ENCODE measurements around the gene NT5DC2. TPM values are rescaled to one million over a fixed set of nuclear protein-coding genes. Genes with fewer than 3 reads are reported as not detected.
"Not testable (repeated sequence)": the region's sequence is repeated elsewhere in the genome, so short reads cannot be mapped to it uniquely, and the experiment has no call there.

Gene NT5DC2
- polyA plus RNA-seq, 3 donors, result 10.8 to 42.7 (median 30.3) TPM

DNA sequence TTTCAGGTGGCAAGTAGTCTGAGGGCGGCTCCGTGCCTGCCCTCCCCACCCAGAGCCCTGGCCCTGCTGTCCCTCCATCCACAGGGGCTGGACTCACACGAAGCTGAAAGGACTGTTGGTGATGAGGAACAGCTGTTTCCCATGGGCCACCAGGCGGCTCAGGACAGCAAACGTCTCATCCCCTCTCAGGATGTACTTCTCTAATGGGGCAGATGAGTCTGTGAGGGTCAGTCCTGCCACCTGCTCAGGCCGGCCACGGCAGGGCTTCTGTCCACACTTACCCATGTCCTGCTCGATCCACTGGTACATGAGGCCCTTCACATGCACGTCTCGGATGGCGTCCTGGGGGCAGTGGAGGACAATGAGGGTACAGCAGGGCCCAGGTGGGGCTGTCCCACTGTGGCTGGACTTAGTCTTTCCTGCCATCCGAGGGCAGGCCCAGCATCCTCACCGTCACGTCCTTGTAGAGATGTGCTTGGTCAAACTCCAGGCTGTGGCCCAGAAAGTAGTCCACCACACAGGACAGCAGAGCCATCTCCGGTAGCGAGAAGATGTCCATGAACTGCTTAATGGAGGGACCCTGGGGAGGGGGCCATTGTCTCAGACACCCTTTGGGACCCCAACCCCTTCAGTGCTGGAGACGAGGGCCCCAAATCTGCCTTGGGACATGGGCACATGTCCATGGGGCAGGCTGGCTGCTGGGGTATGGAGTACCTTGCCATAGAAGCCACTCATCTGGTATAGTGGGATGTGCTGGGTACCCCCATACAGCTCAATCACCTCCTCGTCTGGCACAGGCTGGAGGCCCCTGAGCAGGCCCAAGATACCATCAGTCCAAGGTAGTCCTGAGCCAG, 5.7 kb downstream of the NT5DC2 start:
- WGBS, 3 donors, result 84 to 93% (median 84%) methylated on average over 18 of the region's 18 CpGs
- H3K27ac ChIP-seq (ENCODE audit: low read depth, low read length), result no peak overlapping the region

DNA sequence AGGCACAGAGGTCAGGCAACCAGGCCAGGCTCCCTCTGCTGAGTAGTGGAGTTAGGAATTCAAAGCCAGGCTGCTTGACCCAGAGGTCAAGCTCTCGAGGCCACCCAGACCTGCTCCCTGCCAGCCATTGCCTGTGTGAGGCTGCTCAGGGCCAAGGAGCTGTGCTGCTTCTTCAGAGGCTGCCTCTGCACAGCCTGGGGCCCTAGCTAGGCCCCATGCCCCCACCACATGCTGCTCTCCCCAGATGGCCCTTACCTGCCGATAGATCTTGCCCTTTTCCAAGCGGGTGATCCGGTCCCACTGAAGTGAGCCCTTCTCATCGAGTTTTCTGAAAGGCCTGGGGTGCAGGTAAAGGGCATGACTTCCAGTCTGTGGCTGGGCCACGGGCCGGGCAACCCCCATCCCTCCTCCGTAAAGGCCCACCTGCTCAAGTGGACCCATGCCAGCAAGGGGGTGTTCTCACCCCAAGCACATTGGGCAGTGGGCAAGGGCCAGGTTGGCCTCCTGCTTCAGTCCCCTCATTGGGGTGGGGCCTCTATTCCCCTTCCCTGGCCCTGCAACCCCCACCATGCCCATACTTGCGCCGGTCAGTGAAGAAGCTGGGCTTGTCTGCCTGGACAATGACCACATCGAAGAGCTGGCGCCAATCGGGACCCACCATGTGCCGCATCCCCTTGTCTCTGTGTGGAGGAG, 6.5 kb downstream of the NT5DC2 start:
- no peak overlapping the region for H3K27ac ChIP-seq (ENCODE audit: low read depth, low read length)
- 92 to 97% (median 94%) methylated on average over 14 of the region's 14 CpGs for WGBS, 3 donors

DNA sequence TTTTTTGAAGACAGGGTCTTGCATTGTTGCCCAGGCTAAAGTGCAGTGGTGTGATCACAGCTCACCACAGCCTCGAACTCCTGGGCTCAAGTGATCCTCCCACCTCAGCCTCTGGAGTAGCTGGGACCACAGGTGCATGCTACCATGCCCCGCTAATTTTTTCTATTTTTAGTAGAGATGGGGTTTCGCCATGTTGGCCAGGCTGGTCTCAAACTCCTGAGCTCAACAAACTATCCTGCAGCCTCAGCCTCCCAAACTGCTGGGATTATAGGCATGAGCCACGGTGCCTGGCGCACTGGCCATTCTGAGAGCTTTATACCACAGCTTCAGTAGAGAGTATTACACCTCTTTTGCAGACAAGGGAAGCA, 7.0 kb downstream of the NT5DC2 start:
- 93 to 96% (median 95%) methylated on average over 5 of the region's 5 CpGs for WGBS, 3 donors
- not testable (repeated sequence) for H3K27ac ChIP-seq (ENCODE audit: low read depth, low read length)

DNA sequence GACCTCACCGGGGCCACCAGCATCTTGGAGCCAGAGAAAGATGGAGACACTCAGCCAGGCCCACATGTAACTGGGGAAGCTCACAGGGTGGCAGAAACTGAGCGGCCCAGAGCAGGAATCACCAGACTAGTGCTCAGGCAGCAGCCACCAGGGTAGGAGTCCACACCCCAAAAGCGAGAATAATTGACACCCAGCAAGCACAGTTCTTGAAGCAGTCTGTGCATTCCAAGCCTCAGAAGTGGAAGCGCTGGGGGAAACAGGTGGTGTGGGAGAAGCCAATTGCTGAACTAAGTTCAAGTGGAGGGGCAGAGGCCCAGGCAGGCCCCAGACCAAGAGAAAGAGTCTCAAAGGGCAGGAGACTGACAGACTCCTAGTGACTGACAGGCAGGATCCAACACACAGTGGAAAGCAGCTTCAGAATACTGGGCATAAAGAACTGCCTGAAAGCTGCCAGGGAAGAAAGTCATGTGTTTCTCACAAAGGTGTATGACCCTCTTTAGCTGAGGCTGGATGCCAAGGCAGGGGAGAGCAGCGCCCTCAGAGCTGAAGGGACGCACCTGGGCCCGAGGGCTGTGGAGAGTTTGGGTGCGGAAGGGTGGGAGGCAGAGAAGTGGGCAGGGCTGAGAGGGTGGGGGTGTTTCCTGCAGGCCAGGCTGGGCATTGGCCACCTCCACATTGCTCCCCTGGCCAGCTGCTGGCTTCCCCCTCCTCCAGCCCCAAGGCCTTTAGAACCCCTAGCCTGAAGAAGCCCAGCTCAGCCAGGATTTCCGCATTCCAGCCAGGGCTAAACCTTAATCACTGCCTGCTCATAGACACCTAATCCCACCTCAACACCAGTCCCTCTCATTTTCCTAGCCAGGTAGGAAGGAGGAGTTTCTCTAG, 7.7 kb downstream of the NT5DC2 start:
- WGBS, 3 donors, result 72 to 83% (median 80%) methylated on average over 9 of the region's 9 CpGs
- no peak overlapping the region for H3K27ac ChIP-seq (ENCODE audit: low read depth, low read length)

DNA sequence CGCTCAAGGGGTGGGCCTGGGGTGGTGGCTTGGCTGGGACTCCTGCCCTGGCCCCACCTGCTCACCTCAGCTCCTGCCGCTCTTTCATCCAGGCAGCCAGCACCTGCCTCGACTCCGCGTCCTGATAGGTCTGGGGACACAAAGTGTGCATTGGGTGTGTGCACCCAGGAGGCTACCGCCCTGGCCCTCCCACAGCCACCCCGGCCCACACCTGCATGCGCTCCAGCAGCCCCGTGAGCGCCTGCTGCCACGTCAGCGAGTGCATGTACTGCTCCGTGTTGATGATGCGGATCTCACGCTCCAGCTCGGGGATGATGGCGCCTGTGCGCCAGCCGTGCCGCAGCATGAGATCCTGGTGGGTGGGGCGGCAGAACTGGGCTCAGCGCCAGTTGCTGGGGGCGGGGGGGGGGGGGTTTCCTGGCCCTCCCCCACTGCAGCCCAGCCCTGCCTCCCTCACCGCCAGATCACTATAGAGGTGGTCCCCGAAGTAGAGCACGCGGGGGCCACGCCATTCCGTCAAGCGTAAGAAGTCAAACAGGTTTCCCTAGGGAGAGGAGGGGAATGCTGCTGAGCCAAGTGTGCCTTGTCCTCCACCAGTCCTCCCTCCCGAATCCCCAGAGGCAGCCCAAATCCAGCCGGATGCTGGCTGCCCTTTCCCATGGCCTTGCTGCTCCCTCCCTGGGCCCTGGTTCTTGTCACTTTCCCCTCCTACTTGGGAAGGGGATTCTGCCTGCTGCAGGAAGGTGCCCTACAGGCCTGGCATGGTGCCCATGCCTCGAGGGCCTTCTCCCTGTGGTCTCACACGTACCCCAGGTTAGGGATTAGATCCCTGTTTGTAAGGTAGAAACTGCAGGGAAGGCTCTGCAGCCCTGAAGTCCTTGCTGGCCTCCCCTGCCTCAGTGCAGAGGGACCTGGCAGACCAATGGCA, 8.6 kb downstream of the NT5DC2 start:
- H3K27ac ChIP-seq (ENCODE audit: low read depth, low read length), result no peak overlapping the region
- WGBS, 3 donors, result 60 to 77% (median 71%) methylated on average over 31 to 34 of the region's 34 CpGs

DNA sequence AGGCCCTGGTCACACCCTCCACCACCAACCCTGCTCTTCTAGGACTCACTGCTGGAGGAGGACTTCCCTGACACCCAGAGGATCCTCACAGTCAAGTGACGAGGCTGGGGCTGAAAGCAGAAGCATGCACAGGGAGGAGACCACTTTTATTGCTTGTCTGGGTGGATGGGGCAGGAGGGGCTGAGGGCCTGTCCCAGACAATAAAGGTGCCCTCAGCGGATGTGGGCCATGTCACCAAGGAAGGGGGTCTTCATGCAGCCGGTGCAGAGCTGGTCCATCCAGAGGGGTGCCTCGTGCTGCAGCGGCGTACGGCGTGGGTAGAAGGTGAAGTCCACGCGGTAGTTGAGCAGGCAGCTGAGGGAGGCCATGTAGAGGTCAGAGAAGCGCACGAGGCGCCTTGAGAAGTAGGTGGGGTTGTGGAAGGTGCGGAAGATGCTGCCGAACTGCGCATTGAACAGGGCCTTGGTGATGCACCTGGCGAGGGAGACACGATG, 9.4 kb downstream of the NT5DC2 start:
- H3K27ac ChIP-seq (ENCODE audit: low read depth, low read length), result no peak overlapping the region
- 94 to 97% (median 96%) methylated on average over 18 of the region's 18 CpGs for WGBS, 3 donors

DNA sequence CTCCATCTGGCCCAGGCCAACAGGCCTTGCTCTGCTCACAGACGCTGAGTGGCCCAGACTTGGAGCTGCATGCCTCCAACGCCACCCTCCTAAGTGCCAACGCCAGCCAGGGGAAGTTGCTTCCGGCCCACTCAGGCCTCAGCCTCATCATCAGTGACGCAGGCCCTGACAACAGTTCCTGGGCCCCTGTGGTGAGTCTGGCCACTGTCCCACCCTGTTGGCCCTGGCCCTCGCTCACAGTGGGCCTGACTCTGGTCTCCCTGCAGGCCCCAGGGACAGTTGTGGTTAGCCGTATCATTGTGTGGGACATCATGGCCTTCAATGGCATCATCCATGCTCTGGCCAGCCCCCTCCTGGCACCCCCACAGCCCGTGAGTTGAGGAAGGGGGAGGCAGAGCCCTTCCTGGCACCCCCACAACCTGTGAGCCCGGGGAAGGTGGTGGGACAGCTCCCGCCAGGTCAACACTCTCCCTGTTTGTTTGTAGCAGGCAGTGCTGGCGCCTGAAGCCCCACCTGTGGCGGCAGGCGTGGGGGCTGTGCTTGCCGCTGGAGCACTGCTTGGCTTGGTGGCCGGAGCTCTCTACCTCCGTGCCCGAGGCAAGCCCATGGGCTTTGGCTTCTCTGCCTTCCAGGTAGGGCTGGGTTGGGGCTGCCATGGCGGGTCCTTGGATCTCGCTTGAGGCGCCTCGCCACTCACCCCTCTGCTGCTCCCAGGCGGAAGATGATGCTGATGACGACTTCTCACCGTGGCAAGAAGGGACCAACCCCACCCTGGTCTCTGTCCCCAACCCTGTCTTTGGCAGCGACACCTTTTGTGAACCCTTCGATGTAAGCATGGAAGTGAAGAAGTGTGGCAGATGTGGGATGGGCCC, 10.0 kb downstream of the NT5DC2 start:
- 93 to 96% (median 94%) methylated on average over 25 to 26 of the region's 26 CpGs for WGBS, 3 donors

DNA sequence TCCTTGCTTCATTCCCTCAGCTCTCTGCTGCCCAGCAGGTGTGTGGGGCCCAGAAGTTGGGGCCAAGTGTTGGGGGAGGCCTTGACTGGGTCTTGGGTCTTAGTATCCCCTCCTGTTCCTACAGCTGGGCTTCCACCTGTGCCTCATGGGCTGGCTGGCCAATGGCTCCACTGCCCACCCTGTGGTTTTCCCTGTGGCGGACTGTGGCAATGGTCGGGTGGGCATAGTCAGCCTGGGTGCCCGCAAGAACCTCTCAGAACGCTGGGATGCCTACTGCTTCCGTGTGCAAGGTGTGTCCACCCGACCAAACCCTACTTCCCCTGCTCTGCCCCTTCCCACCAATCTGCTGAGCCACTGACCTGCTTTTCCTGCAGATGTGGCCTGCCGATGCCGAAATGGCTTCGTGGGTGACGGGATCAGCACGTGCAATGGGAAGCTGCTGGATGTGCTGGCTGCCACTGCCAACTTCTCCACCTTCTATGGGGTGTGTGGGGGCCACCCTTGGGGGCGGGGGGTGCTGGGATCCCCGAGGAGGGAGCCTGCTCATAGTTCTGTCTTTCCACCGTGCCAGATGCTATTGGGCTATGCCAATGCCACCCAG, 10.9 kb downstream of the NT5DC2 start:
- H3K27ac ChIP-seq (ENCODE audit: low read depth, low read length), result no peak overlapping the region
- 90 to 91% (median 90%) methylated on average over 14 of the region's 14 CpGs for WGBS, 3 donors

More for the DNA sequence above, 10.0 kb downstream of the NT5DC2 start:
- no peak overlapping the region for H3K27ac ChIP-seq (ENCODE audit: low read depth, low read length)

DNA sequence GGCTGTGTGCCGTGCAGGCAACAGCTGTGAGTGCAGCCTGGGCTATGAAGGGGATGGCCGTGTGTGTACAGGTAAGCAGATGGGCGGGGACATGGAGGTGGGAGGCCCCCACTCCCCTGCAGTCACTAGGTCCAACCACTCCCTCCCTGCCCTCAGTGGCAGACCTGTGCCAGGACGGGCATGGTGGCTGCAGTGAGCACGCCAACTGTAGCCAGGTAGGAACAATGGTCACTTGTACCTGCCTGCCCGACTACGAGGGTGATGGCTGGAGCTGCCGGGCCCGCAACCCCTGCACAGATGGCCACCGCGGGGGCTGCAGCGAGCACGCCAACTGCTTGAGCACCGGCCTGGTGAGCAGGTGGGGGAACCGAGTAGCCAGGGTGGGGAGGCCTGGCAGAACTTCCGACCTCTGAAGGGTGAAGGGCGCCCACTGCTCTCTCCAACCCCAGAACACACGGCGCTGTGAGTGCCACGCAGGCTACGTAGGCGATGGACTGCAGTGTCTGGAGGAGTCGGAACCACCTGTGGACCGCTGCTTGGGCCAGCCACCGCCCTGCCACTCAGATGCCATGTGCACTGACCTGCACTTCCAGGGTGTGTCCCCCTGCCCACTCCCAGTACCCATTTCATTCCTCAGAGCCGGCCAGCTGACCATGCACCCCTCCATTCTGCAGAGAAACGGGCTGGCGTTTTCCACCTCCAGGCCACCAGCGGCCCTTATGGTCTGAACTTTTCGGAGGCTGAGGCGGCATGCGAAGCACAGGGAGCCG, 11.6 kb downstream of the NT5DC2 start:
- 92 to 96% (median 94%) methylated on average over 30 to 33 of the region's 33 CpGs for WGBS, 3 donors
- no peak overlapping the region for H3K27ac ChIP-seq (ENCODE audit: low read depth, low read length)

DNA sequence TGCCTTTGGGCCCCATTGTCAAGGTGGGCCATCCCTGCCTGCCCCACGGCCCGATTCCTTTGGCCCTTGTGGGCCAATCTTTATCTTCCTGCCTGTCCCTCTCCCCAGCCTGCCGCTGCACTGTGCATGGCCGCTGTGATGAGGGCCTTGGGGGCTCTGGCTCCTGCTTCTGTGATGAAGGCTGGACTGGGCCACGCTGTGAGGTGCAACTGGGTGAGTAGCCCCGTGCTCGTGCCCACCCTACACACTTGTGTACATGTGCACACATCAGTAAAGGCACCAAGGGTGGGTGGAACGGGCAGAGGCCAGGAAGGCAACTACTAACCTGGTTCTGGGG, 12.2 kb downstream of the NT5DC2 start:
- WGBS, 3 donors, result 91 to 95% (median 94%) methylated on average over 8 of the region's 8 CpGs
- no peak overlapping the region for H3K27ac ChIP-seq (ENCODE audit: low read depth, low read length)

DNA sequence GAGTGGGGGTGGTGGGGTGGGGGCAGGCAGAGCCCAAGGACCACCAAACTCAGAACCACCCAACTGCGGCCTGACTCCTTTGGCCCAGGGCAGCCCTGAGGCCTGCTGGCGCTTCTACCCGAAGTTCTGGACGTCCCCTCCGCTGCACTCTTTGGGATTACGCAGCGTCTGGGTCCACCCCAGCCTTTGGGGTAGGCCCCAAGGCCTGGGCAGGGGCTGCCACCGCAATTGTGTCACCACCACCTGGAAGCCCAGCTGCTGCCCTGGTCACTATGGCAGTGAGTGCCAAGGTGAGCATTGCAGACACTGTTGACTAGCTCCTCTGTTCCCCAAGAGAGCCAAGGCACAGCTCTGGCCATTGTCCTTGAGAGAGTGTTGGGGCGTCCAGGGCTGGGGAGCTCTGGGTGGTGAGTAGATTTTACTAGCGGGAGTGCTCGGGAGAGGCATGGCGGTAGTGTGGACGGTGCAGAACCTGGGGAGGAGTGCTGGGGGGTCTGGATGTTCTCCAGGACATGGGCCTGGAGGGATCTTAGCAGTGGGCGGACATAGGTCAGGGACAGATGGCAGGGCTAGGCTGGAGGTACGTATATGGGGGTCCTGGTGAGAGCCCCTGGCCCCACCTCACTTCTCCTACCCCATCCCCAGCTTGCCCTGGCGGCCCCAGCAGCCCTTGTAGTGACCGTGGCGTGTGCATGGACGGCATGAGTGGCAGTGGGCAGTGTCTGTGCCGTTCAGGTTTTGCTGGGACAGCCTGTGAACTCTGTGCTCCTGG, 12.8 kb downstream of the NT5DC2 start:
- WGBS, 3 donors, result 89 to 92% (median 91%) methylated on average over 20 of the region's 20 CpGs
- no peak overlapping the region for H3K27ac ChIP-seq (ENCODE audit: low read depth, low read length)

DNA sequence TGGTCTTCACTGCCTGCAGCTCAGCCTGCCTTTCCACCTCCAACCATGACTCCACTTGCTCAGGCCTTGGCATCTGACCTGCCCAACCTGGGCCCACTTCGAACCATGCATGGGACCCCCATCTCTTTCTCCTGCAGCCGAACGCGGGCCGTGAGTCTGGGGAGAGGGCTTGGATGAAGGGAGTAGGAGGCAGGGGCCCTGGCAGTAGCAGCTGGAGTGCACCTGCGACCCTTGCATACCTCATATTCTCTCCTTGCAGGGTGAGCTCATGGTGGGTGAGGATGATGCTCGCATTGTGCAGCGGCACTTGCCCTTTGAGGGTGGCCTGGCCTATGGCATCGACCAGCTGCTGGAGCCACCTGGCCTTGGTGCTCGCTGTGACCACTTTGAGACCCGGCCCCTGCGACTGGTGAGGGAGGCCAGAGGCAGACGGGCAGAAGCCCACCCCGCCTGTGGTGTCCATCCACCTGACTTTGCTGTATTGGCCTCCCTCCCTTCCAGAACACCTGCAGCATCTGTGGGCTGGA, 13.5 kb downstream of the NT5DC2 start:
- H3K27ac ChIP-seq (ENCODE audit: low read depth, low read length), result no peak overlapping the region
- WGBS, 3 donors, result 91 to 95% (median 94%) methylated on average over 14 of the region's 14 CpGs

DNA sequence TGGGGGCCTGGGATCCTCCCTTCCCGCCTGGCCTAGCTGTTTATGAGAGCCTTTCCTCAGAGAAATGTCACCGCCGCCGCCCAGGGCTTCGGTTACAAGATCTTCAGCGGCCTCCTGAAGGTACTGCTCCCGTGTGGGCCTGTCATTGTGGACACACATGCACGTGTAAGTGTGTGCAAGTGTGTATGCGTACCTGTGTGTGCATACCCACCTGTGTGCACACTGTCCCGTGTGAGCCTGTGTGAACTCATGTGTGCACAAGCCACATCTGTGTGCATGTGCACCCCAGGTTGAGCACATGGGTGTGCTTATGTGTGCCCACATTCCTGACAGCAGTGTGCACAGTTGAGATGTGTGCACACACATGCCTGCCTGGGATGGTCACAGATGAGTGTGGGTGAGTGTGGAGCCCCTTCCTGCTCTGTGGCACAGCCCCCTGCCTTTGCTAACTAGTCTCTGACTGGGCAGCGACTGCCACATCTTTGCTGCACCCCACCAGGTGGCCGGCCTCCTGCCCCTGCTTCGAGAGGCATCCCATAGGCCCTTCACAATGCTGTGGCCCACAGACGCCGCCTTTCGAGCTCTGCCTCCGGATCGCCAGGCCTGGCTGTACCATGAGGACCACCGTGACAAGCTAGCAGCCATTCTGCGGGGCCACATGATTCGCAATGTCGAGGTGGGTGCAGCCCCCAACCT, 14.1 kb downstream of the NT5DC2 start:
- H3K27ac ChIP-seq (ENCODE audit: low read depth, low read length), result no peak overlapping the region
- WGBS, 3 donors, result 91 to 94% (median 92%) methylated on average over 20 to 22 of the region's 22 CpGs

DNA sequence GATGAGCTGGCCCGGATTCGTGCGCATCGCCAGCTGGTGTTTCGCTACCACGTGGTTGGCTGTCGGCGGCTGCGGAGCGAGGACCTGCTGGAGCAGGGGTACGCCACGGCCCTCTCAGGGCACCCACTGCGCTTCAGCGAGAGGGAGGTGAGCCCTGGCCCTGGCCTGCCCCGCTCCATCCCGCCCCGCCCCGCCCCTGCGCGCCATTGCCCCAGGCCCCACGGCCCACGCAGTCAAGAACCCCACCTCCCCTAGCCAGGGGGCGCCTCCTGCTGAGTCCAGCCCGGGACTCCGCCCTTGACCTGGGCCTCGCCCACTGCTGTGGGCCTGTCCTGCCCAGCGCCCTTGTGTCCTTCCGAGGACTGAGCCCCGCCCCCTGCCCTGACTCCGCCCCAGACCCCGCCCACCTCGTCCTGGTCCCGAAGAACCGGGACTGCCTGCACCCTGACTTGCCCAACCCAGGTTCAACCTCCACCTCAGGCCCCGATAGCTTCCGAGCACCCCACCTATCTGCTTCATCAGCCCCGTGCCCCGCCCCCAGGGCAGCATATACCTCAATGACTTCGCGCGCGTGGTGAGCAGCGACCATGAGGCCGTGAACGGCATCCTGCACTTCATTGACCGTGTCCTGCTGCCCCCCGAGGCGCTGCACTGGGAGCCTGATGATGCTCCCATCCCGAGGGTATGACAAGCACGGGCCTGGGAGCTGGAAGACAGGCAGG, 14.8 kb downstream of the NT5DC2 start:
- 56 to 73% (median 58%) methylated on average over 36 to 50 of the region's 50 CpGs for WGBS, 3 donors
- H3K27ac ChIP-seq (ENCODE audit: low read depth, low read length), result no peak overlapping the region
